HEK293 (cell line): ENCODE measurements around the gene COL5A1.

Experiments
- CTCF ChIA-PET: fragments of 350-600 bp; formaldehyde crosslinking; extraction: SDS; loops from one replicate; lab custom pipeline; 2021; ENCODE audit warnings: antibody characterized with exemption; lab: Yijun Ruan, JAX
- POLR2A ChIA-PET: fragments of 300-600 bp; formaldehyde crosslinking; extraction: SDS; loops from one replicate; lab custom pipeline; 2020; ENCODE audit warnings: antibody characterized with exemption, inconsistent platforms; lab: Yijun Ruan, JAX
- H3K27ac ChIP-seq: fragments of 200-500 bp; sonication (Bioruptor generic); 2 replicates; pipeline ENCODE4 v1.5.1; 2014; ENCODE audit warnings: low read depth, low read length, control low read depth, inconsistent platforms; ENCODE audit errors: extremely low read depth
- H3K36me3 ChIP-seq, 2 experiments: fragments of 200-500 bp in 1 of 2; sonication (Bioruptor generic) in 1 of 2; 1 replicate in 1 of 2; 2 replicates in 1 of 2; pipeline ENCODE4 v1.5.1; 2014 to 2017; ENCODE audit warnings: inconsistent platforms in 2 of 2, low read length in 2 of 2; ENCODE audit not compliant: control insufficient read depth in 2 of 2, insufficient read depth in 1 of 2
- H3K4me1 ChIP-seq: fragments of 200-500 bp; sonication (Bioruptor generic); 2 replicates; pipeline ENCODE4 v1.5.1; 2014; ENCODE audit warnings: mild to moderate bottlenecking, low read length, inconsistent platforms; ENCODE audit not compliant: control insufficient read depth, insufficient read depth
- H3K4me3 ChIP-seq: 2 replicates; pipeline ENCODE4 v1.5.1; 2011; ENCODE audit warnings: low read depth, mild to moderate bottlenecking, control low read depth, low read length, moderate library complexity
- H3K9me3 ChIP-seq: fragments of 200-500 bp; sonication (Bioruptor generic); 2 replicates; pipeline ENCODE4 v1.5.1; 2014; ENCODE audit warnings: low read depth, low read length, inconsistent platforms; ENCODE audit not compliant: control insufficient read depth, insufficient read depth
- EGR2 ChIP-seq: fragments of 450-650 bp; formaldehyde crosslinking; IDR thresholded peaks from 2 replicates; pipeline ENCODE4 v1.5.1; 2016; ENCODE audit warnings: low read depth, missing biosample characterization, missing genetic modification characterization
- FEZF1 ChIP-seq: fragments of 450-650 bp; formaldehyde crosslinking; IDR thresholded peaks from 2 replicates; pipeline ENCODE4 v1.5.1; 2016; ENCODE audit warnings: missing biosample characterization, missing genetic modification characterization
- GLIS2 ChIP-seq: fragments of 450-650 bp; formaldehyde crosslinking; IDR thresholded peaks from 2 replicates; pipeline ENCODE4 v1.5.1; 2016; ENCODE audit warnings: missing biosample characterization, missing genetic modification characterization
- HOXD13 ChIP-seq: sonication (generic); formaldehyde crosslinking; IDR thresholded peaks from 2 replicates; pipeline ENCODE4 v1.8.0; 2022; ENCODE audit warnings: missing genetic modification reagents, borderline replicate concordance
- IKZF3 ChIP-seq: fragments of 450-650 bp; IDR thresholded peaks from 2 replicates; pipeline ENCODE4 v1.5.0; 2018; ENCODE audit warnings: missing biosample characterization, mild to moderate bottlenecking, missing genetic modification characterization, moderate library complexity
- KLF10 ChIP-seq: fragments of 450-650 bp; IDR thresholded peaks from 2 replicates; pipeline ENCODE4 v1.5.1; 2018; ENCODE audit warnings: missing biosample characterization, mild to moderate bottlenecking, missing genetic modification characterization
- KLF8 ChIP-seq: fragments of 450-650 bp; formaldehyde crosslinking; IDR thresholded peaks from 2 replicates; pipeline ENCODE4 v1.5.1; 2016; ENCODE audit warnings: missing biosample characterization, missing genetic modification characterization
- WT1 ChIP-seq: fragments of 450-650 bp; formaldehyde crosslinking; IDR thresholded peaks from 2 replicates; pipeline ENCODE4 v1.5.1; 2016; ENCODE audit warnings: missing biosample characterization, missing genetic modification characterization
- ZBTB17 ChIP-seq: fragments of 450-650 bp; formaldehyde crosslinking; IDR thresholded peaks from 2 replicates; pipeline ENCODE4 v1.5.1; 2016; ENCODE audit warnings: missing biosample characterization, missing genetic modification characterization
- ZEB2 ChIP-seq: fragments of 450-650 bp; formaldehyde crosslinking; IDR thresholded peaks from 2 replicates; pipeline ENCODE4 v1.5.1; 2016; ENCODE audit warnings: missing biosample characterization, missing genetic modification characterization
- ZNF132 ChIP-seq: fragments of 450-650 bp; formaldehyde crosslinking; IDR thresholded peaks from 2 replicates; pipeline ENCODE4 v1.5.1; 2017; ENCODE audit warnings: missing biosample characterization, missing genetic modification characterization, borderline replicate concordance
- ZNF16 ChIP-seq: fragments of 450-650 bp; formaldehyde crosslinking; IDR thresholded peaks from 2 replicates; pipeline ENCODE4 v1.5.1; 2016; ENCODE audit warnings: low read depth, missing biosample characterization, missing genetic modification characterization
- ZNF510 ChIP-seq: fragments of 450-650 bp; formaldehyde crosslinking; IDR thresholded peaks from 2 replicates; pipeline ENCODE4 v1.5.1; 2018; ENCODE audit warnings: mild to moderate bottlenecking, missing genetic modification characterization, missing biosample characterization; ENCODE audit not compliant: insufficient replicate concordance
- ZNF514 ChIP-seq: fragments of 450-650 bp; formaldehyde crosslinking; IDR thresholded peaks from 2 replicates; pipeline ENCODE4 v1.5.1; 2016; ENCODE audit warnings: missing biosample characterization, missing genetic modification characterization
- TF ChIP-seq, protein P1 (sequence below): fragments of 450-650 bp; formaldehyde crosslinking; IDR thresholded peaks from 2 replicates; pipeline ENCODE4 v1.5.1; 2016; ENCODE audit warnings: missing biosample characterization, missing genetic modification characterization
- TF ChIP-seq, protein P2 (sequence below): fragments of 450-650 bp; formaldehyde crosslinking; IDR thresholded peaks from 2 replicates; pipeline ENCODE4 v1.5.1; 2016; ENCODE audit warnings: missing biosample characterization, missing genetic modification characterization, borderline replicate concordance
- TF ChIP-seq, protein P3 (sequence below): fragments of 450-650 bp; formaldehyde crosslinking; IDR thresholded peaks from 2 replicates; pipeline ENCODE4; 2016; ENCODE audit warnings: missing biosample characterization, missing genetic modification characterization
- TF ChIP-seq, protein P4 (sequence below): fragments of 450-650 bp; formaldehyde crosslinking; IDR thresholded peaks from 2 replicates; pipeline ENCODE4 v1.5.1; 2016; ENCODE audit warnings: missing biosample characterization, missing genetic modification characterization

The COL5A1 gene

DNA sequence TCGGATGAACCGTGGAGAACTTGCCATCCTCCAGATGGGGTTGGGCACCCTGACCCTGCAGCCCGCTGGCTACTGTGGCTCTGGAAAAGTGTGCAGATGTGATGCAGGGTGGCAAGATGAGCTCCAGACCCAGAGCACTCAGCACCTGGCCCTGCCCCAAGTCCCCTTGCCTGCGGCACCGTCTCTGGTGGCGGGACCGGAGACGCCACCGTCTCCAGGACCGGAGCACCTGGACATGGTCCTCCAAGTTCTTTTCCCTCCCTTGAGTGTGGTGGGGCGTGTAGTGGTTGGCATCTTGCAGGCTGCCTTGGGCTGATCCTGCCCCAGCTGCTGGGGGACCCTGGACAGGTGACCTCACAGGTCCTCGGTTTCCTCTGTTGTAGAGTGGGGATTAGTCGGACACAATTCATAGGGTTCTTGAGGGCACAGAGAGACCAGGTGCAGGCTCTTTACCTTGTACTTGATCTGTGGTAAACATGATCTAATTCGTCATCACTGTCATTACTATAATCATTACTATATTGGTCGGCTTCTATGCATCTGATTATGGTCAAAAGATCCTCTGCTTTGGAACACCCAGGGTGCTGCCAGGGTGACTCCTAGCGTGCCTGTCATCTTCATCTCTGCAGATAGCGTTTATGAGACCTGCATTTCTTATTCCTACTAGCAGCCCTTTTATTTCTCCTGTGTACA is 83.5 kb downstream of the COL5A1 start:
- TF ChIP-seq ZEB2 (tag by site-specific recombination): no peak
- TF ChIP-seq ZBTB17 (tag by site-specific recombination): no peak
- TF ChIP-seq, protein P1, sequence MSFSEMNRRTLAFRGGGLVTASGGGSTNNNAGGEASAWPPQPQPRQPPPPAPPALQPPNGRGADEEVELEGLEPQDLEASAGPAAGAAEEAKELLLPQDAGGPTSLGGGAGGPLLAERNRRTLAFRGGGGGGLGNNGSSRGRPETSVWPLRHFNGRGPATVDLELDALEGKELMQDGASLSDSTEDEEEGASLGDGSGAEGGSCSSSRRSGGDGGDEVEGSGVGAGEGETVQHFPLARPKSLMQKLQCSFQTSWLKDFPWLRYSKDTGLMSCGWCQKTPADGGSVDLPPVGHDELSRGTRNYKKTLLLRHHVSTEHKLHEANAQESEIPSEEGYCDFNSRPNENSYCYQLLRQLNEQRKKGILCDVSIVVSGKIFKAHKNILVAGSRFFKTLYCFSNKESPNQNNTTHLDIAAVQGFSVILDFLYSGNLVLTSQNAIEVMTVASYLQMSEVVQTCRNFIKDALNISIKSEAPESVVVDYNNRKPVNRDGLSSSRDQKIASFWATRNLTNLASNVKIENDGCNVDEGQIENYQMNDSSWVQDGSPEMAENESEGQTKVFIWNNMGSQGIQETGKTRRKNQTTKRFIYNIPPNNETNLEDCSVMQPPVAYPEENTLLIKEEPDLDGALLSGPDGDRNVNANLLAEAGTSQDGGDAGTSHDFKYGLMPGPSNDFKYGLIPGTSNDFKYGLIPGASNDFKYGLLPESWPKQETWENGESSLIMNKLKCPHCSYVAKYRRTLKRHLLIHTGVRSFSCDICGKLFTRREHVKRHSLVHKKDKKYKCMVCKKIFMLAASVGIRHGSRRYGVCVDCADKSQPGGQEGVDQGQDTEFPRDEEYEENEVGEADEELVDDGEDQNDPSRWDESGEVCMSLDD (tag by site-specific recombination): no peak
- TF ChIP-seq IKZF3 (tag by site-specific recombination): no peak
- no peak for TF ChIP-seq ZNF510
- no peak for TF ChIP-seq KLF10 (tag by site-specific recombination)
- TF ChIP-seq ZNF132 (tag by site-specific recombination): no peak
- no peak for TF ChIP-seq ZNF16 (tag by site-specific recombination)
- TF ChIP-seq, protein P2, sequence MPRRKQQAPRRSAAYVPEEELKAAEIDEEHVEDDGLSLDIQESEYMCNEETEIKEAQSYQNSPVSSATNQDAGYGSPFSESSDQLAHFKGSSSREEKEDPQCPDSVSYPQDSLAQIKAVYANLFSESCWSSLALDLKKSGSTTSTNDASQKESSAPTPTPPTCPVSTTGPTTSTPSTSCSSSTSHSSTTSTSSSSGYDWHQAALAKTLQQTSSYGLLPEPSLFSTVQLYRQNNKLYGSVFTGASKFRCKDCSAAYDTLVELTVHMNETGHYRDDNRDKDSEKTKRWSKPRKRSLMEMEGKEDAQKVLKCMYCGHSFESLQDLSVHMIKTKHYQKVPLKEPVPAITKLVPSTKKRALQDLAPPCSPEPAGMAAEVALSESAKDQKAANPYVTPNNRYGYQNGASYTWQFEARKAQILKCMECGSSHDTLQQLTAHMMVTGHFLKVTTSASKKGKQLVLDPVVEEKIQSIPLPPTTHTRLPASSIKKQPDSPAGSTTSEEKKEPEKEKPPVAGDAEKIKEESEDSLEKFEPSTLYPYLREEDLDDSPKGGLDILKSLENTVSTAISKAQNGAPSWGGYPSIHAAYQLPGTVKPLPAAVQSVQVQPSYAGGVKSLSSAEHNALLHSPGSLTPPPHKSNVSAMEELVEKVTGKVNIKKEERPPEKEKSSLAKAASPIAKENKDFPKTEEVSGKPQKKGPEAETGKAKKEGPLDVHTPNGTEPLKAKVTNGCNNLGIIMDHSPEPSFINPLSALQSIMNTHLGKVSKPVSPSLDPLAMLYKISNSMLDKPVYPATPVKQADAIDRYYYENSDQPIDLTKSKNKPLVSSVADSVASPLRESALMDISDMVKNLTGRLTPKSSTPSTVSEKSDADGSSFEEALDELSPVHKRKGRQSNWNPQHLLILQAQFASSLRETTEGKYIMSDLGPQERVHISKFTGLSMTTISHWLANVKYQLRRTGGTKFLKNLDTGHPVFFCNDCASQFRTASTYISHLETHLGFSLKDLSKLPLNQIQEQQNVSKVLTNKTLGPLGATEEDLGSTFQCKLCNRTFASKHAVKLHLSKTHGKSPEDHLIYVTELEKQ (tag by site-specific recombination): no peak
- TF ChIP-seq, protein P3, sequence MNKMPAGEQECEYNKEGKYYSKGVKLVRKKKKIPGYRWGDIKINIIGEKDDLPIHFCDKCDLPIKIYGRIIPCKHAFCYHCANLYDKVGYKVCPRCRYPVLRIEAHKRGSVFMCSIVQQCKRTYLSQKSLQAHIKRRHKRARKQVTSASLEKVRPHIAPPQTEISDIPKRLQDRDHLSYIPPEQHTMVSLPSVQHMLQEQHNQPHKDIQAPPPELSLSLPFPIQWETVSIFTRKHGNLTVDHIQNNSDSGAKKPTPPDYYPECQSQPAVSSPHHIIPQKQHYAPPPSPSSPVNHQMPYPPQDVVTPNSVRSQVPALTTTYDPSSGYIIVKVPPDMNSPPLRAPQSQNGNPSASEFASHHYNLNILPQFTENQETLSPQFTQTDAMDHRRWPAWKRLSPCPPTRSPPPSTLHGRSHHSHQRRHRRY (tag by site-specific recombination): no peak
- TF ChIP-seq ZNF514 (tag by site-specific recombination): no peak
- H3K4me1 ChIP-seq: no peaks in the 10 kb centered on the region
- H3K27ac ChIP-seq: no peak overlapping the region
- H3K36me3 ChIP-seq: no peaks in the 10 kb centered on the region
- CTCF ChIA-PET: no interaction called here
- H3K9me3 ChIP-seq: no peaks in the 10 kb centered on the region
- POLR2A ChIA-PET: no interaction called here
- H3K4me3 ChIP-seq: no peak overlapping the region

DNA sequence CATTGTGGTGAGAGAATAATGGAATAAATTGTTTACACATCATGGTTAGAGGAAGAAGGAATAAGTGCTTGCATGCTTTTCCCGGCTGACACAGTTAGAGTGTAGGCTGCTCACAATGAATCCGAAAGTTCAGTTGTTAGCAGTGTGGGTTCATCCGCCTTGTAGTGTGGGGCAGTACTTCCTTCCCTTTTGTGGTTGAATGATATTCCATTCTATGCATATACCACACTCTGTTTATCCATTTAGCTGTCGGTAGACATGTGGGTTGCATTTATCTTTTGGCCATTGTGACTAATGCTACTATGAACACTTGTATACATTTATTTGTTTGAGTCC is 84.0 kb downstream of the COL5A1 start:
- TF ChIP-seq HOXD13 (CRISPR knock-in tag) (no peak), EGR2 (tag by site-specific recombination) (peak; percentile 53), KLF8 (tag by site-specific recombination) (no peak), WT1 (no peak), GLIS2 (tag by site-specific recombination) (no peak), FEZF1 (tag by site-specific recombination) (no peak)
- TF ChIP-seq, protein P4, sequence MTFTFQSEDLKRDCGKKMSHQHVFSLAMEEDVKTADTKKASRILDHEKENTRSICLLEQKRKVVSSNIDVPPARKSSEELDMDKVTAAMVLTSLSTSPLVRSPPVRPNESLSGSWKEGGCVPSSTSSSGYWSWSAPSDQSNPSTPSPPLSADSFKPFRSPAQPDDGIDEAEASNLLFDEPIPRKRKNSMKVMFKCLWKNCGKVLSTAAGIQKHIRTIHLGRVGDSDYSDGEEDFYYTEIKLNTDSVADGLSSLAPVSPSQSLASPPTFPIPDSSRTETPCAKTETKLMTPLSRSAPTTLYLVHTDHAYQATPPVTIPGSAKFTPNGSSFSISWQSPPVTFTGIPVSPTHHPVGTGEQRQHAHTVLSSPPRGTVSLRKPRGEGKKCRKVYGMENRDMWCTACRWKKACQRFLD (tag by site-specific recombination): no peak
- TF ChIP-seq, protein P3 (tag by site-specific recombination): no peak
- POLR2A ChIA-PET: no interaction called here
- no peaks in the 10 kb centered on the region for H3K4me1 ChIP-seq
- CTCF ChIA-PET: interaction anchor here (0.7 kb wide), 1 partner anchor 23 kb away, joined by 3 read pairs; no protein-coding TSS in a partner anchor
- H3K9me3 ChIP-seq: no peaks in the 10 kb centered on the region
- no peaks in the 10 kb centered on the region for H3K36me3 ChIP-seq
- H3K4me3 ChIP-seq: no peak overlapping the region
- no peak overlapping the region for H3K27ac ChIP-seq
